Measurements from ENCODE around the gene ARHGEF28. TPM values are rescaled to one million over a fixed set of nuclear protein-coding genes. Genes with fewer than 3 reads are reported as not detected.

Gene ARHGEF28
- total RNA-seq, 1 donor from 2014 or later: 0.11 TPM

DNA sequence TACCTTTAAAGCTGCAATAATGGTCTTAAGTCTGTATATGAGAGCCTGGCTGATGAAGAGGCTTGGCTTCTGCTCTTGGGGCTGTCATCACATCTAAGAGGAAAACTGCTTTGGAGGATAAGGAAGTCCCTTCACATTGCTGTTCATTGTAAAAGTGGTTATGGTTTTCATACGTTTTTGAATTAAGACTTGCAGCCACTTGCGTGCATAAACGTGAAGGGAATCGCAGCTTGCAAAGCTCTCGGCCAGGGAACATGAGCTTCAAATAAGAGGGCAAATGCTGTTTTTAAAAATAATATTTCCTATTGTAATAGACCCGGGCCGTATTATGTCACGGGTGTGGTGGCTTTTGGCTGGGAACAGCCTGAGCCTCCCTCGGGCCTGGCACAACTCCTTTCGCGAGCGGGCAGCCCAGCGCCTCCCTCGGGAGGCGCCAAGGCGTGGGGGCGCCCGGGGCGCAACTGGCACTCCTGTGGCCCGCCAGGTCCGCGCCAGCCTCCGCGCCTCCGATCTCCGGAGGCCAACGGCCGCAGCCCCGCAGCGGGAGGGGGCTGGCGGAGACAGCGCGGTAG is 538 bp upstream of the ARHGEF28 start:
- H3K36me3 ChIP-seq: no peaks in the 10 kb centered on the region
- peak overlapping the region; percentile 93 for H2AFZ ChIP-seq (replicated peaks)
- Mint-ChIP-seq H3K27ac (no peak overlapping the region), H3K36me3 (no peaks in the 10 kb centered on the region), H3K27me3 (ENCODE audit: insufficient read depth, low read depth) (peaks cover 29% of the 10 kb centered on the region), H3K4me3 (peak overlapping the region; percentile 86), H3K4me1 (peaks cover 3% of the 10 kb centered on the region), H3K9me3 (no peaks in the 10 kb centered on the region)
- H3K79me2 ChIP-seq (ENCODE audit: low read depth): no peaks in the 10 kb centered on the region
- H3K27me3 ChIP-seq: peaks cover 73% of the 10 kb centered on the region
- no peak overlapping the region for H3K9ac ChIP-seq
- H3K9me3 ChIP-seq (ENCODE audit: low read depth): no peaks in the 10 kb centered on the region
- DNase-seq (ENCODE audit: low spot score): no peak
- H4K20me1 ChIP-seq (ENCODE audit: low read depth): no peaks in the 10 kb centered on the region
- peaks cover 17% of the 10 kb centered on the region for H3F3A ChIP-seq (ENCODE audit: low read depth)
- peak overlapping the region; percentile 79 for H3K4me3 ChIP-seq
- H3K4me1 ChIP-seq: peaks cover 9% of the 10 kb centered on the region
- TF ChIP-seq CTCF (IDR thresholded peaks at IDR 0.05) (no peak), EZH2 (IDR thresholded peaks at IDR 0.05) (no peak), EZH2phosphoT487 (IDR thresholded peaks at IDR 0.05) (no peak)
- no peak overlapping the region for H3K27ac ChIP-seq
- H3K4me2 ChIP-seq: peak overlapping the region; percentile 99

DNA sequence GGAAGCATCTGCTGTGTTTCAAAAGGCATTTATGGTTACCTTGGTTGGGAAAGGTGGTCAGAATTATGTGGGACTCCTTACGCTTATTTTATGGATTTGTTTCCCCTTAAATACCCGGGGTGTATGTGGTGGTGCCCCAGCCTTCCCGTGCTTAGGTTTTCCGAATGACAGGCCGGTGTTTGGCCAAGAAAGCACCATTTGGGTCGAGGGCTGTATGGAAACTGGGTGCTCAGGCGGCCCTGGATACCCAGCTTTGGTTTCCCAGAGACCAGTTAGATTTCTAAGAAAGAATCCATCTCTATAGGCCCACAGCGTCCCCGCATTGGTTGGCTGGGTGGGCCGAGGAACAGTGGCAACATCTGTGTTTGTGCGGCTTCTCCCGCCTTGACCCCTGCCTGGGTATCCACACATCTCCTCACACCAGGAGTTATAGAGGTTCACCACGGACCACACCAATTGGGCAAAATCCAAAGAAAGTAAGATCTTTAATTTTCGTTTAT is 868 bp downstream of the ARHGEF28 start:
- Mint-ChIP-seq H3K4me1 (peaks cover 3% of the 10 kb centered on the region), H3K27ac (no peak overlapping the region), H3K9me3 (no peaks in the 10 kb centered on the region), H3K36me3 (no peaks in the 10 kb centered on the region), H3K4me3 (peak overlapping the region; percentile 80), H3K27me3 (ENCODE audit: insufficient read depth, low read depth) (peaks cover 29% of the 10 kb centered on the region)
- Histone ChIP-seq H3K4me3 (peak overlapping the region; percentile 79), H2AFZ (replicated peaks) (peak overlapping the region; percentile 97), H3F3A (ENCODE audit: low read depth) (peaks cover 17% of the 10 kb centered on the region), H3K4me2 (peak overlapping the region; percentile 99), H3K27ac (no peak overlapping the region), H3K79me2 (ENCODE audit: low read depth) (no peaks in the 10 kb centered on the region), H3K9me3 (ENCODE audit: low read depth) (no peaks in the 10 kb centered on the region), H3K4me1 (peaks cover 9% of the 10 kb centered on the region), H3K9ac (no peak overlapping the region), H4K20me1 (ENCODE audit: low read depth) (no peaks in the 10 kb centered on the region), H3K27me3 (peaks cover 87% of the 10 kb centered on the region), H3K36me3 (no peaks in the 10 kb centered on the region)
- DNase-seq (ENCODE audit: low spot score): no peak
- TF ChIP-seq CTCF (IDR thresholded peaks at IDR 0.05) (no peak), EZH2 (IDR thresholded peaks at IDR 0.05) (no peak), EZH2phosphoT487 (IDR thresholded peaks at IDR 0.05) (no peak)

- H3K27me3 ChIP-seq: peaks cover 78% of the 10 kb centered on the region
- peaks cover 29% of the 10 kb centered on the region for H3K27me3 Mint-ChIP-seq (ENCODE audit: insufficient read depth, low read depth)
- peaks cover 3% of the 10 kb centered on the region for H3K4me1 Mint-ChIP-seq
- no peaks in the 10 kb centered on the region for H3K9me3 Mint-ChIP-seq
- peaks cover 9% of the 10 kb centered on the region for H3K4me1 ChIP-seq
- H3K4me3 Mint-ChIP-seq: no peak overlapping the region
- no peak for TF ChIP-seq EZH2 (IDR thresholded peaks at IDR 0.05)
- no peak for TF ChIP-seq EZH2phosphoT487 (IDR thresholded peaks at IDR 0.05)
- no peak for TF ChIP-seq CTCF (IDR thresholded peaks at IDR 0.05)
- H3K9me3 ChIP-seq (ENCODE audit: low read depth): no peaks in the 10 kb centered on the region
- no peak for DNase-seq (ENCODE audit: low spot score)
- no peaks in the 10 kb centered on the region for H4K20me1 ChIP-seq (ENCODE audit: low read depth)
- no peak overlapping the region for H3K27ac ChIP-seq
- H3K9ac ChIP-seq: no peak overlapping the region
- H3K27ac Mint-ChIP-seq: no peak overlapping the region
- peaks cover 17% of the 10 kb centered on the region for H3F3A ChIP-seq (ENCODE audit: low read depth)
- no peak overlapping the region for H2AFZ ChIP-seq (replicated peaks)
- H3K36me3 ChIP-seq: no peaks in the 10 kb centered on the region
- no peaks in the 10 kb centered on the region for H3K79me2 ChIP-seq (ENCODE audit: low read depth)
- no peak overlapping the region for H3K4me2 ChIP-seq
- H3K36me3 Mint-ChIP-seq: no peaks in the 10 kb centered on the region
- no peak overlapping the region for H3K4me3 ChIP-seq
Observed at GRCh38 chr5:73629456-73629855, 3.5 kb downstream of the ARHGEF28 start.
